ENCODE results near the gene LYPD4.

LYPD4 gene

DNA sequence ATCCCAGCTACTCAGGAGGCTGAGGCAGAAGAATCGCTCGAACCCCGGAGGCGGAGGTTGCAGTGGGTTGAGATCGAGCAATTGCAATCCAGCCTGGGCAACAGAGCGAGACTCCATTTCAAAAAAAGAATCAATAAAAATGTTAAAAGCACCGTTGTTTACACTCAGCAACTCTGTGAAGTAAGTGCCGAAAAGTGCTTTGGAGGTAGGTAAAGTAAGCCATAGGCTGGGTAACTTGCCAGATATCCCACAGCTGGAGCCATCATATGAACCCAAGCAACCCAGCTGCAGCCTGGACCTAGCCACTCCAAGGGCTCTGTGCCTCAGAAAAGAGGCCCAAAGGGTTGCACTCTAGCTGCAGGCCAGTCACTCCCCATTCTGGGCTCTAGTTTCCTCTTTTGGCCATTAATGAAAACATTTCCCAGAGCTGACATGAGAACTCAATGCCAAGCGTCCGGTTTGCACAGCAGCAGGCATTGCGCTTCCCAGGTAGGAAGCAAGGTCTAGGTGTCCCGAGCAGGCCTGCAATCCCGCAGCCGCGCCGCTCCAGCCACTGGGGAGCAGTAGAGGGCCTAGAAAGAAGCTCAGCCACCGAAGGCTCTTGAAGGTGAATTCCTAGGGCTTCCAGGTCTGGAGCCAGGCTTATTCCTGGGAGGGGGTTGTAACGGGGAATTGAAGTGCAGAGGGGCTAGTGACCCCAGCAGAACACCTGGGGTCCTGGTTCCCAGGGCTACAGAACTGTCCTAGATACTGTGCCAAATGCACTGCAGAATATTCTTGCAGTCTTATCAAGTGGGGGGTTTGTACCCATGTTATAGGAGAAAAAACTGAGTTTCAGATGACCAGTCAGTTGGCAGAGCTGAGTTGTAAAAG, 28.5 kb upstream of the LYPD4 start:
- no peak for DNase-seq (ENCODE audit: low spot score)

DNA sequence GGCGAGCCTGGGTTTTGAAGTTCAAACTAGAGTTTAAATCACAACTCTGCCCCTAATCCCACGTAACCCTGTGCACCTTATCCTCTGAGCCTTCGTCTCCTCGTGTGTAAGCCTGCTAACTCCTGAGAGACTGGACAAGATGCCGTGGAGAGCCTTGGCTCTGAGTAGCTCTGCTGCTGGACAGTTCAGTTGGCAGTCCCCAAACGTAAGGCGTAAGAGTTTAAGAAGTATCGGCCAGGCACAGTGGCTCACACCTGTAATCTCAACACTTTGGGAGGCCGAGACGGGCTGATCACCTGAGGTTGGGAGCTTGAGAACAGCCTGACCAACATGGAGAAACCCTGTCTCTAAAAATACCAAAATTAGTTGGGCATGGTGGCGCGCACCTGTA, 27.9 kb upstream of the LYPD4 start:
- no peak for DNase-seq (ENCODE audit: low spot score)

DNA sequence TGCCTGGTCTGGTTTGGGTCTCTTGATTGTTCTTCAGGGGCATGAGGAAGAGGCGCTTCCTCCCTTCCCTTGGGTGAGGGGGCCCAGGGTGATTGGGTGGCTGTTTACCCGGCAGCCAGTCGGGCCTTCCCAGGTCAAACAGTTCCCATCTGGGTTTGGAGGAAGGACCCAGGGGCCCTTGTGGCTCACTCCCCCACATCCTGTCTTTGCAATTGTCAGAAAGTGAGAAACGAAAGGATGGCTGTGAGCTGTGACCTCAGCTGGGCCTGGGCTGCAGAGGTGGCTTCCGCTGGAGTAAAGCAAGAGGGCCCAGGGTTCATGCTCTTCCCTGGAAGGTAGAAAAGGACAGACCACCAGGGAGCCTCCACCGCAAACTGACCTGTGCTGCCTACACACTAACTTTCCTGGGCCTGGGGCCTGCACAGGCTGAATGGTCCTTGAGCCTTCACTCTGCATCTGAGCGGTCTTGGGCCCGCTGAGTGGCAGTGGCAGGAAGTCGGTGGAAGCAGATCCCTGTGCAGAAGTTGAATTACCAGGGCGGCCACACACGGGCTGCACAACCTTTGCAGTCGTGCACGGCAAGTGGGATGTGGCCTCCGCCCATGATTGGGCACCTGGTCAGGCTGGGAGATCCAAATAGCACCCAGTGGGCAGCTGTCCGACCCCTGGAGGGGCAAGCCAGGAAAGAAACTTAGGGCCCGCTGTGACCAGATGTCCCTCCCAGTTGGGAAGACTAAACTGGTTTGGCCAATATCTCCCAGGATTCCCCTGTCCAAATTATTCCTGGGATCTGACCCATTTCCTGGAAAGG, 27.3 kb upstream of the LYPD4 start:
- DNase-seq (ENCODE audit: low spot score) = no peak

DNA sequence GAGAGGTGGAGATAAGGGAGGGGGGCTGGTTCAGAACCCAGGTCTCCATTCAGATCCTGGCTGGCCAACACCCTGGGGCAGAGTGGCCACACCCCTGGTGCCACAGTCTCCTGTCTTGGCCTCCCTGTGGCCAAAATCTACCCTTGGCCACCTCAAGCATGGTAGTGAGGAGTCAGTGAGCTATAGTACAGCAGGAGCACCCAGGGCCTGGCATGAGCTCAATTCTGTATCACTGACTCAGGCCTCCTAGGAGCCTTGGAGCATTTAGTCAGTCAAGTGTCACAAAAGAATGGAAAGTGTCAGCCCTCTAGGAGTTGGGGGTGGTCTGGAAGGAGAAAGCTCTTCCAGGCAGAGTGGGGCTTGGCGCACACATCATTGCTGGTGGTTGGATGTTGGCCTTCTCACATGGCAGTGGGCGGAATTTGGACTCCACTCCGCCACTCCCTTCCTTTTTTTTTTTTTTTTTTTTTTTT, 26.0 kb upstream of the LYPD4 start:
- DNase-seq (ENCODE audit: low spot score) = no peak

DNA sequence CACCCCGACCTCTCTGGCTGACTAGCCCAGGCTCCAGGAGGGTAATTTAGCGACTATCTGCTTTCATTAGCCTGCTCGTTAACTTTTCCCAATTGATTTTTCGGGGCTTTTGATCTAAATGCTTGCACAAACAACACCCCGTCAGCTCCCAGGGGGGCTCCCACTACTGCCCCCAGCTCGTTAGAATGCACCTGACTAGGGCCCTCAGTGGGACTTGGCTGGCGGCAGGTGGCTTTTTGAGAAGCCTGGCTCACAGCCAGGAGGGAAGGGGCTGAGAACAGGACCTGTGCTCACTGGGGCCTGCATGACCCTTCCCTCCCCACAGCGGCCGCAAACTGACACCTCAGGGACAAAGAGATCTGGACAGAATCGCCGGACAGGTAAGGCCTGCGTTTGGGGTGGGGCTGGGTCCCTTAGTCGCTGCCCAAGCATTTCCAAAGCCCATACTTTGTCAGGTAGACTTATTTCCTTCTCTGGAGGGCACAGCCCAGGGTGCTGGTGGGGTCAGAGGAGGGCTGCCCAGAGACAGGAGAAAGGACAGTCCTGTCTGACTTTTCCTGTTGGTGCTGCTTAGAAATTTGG, 25.0 kb upstream of the LYPD4 start:
- DNase-seq (ENCODE audit: low spot score) = no peak

DNA sequence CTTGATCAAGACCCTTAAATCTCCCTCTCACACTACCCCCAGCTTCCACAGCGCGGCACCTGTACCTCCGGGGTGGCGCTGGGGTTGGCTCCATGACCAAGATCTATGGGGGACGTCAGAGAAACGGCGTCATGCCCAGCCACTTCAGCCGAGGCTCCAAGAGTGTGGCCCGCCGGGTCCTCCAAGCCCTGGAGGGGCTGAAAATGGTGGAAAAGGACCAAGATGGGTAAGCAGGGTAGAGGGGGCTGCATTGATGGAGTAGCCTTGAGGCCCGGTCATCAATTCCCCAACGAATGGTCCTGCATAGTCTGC, 24.5 kb upstream of the LYPD4 start:
- DNase-seq (ENCODE audit: low spot score) = no peak

DNA sequence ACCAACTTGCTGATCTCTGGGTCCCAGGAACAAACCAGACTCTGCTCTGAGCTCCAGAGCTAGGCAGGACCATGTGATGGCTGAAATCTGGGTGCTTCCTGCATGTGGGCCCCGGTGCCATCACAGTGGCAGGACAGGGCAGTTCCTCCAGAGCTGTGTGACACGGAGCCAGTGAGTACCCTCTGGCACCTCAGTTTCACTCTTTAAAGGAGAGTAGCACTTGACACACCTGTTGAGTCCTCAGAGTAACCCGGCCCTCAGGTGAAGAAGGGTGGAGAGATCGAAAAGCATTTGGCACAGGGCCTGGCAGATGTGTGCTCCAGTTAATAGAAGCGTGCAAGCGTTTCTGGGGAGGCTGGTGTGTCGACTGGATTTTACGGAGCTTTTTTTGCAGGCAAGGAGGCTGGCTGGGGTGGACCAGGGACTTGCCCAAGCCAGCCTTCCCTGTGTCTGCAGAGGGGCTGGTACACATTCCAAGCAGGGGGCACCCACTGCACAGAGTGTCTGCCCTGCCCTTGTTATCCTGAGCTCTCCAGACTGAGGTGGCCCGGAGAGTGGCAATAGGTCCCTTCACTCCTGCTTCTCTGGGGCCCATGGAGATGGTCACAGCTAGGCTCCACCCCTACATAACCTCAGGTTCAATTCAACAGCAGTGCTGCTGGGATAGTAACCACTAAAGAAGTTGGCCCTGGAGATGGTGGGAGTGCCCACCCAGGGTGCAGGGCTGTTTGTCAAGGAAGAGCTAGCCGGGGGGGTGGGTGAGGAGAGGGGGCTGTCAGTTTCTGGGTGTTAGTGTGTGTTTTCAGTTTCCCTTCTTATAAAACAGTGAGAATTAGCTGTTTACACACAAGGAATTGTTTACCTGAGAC, 23.9 kb upstream of the LYPD4 start:
- no peak for DNase-seq (ENCODE audit: low spot score)

DNA sequence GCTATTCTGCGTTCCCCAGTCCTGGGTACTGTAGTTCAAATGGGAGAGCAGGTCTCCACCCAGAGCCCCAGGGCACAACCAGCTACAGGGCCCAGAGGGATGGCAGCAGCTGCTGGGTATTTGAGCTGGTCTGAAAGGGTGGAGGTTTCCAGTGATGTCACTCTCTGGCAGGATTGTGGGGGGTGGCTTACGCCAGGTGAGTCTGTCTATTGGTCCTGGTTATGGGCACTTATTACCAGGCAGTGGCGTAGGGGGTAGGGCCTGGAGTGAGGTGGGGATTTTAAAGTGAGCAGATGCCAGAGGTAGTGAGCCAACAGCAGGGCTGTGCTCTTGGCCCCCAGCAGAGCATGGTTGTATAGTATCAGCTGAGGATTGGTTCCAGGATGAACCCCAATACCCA, 21.8 kb upstream of the LYPD4 start:
- no peak for DNase-seq (ENCODE audit: low spot score)

DNA sequence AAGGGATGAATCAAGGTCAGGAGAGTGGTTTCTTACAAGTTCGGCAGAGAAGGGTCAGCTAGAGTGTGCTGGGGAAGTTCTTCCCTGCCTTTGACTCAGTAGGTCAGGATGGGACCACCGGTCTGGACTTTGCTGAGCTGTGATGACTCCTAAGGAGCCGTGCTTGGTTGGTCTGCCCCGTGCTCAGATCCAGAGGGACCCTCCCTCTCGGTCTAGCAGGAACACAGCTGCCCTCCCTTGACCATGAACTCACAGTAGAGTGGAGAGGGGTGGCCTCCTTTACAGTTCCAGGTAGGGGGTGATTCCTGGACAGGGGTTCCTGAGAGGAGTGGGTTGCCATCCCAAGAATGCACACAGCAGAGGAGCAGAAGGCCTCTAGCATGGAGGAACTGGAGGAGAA, 19.9 kb upstream of the LYPD4 start:
- DNase-seq (ENCODE audit: low spot score) = no peak

DNA sequence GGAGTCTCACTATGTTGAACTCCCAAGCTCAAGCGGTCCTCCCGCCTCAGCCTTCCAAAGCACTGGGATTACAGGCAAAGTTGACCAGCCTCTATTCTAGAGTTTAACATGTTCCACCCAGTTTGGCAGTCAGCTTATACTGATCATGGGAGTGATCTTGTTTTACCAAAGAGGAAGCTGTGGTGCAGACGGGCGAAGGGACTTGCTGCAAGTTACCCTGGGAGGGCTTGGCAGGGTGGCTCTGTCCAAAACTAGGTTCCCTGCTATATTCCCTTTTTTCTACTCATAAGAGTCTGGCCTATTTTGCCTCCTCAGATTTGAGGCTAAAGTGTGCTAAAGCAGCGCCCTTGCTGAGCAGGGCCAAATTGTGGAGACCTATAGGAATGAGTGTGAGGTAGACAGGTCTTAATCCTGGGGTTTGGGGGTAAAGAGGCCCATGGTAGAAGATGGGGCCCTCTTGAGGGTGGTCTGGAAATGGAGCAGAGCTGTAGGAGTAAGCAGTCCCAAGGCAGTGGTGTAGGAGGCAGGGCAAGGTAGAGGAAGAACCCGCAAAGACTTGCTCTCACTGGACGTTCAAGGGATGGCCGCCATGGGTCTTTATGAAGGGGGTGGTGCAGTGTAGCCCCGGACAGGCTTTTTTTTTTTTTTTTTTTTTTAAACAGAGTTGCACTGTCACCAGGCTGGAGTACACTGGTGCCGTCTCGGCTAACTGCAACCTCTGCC, 18.9 kb upstream of the LYPD4 start:
- no peak for DNase-seq (ENCODE audit: low spot score)

DNA sequence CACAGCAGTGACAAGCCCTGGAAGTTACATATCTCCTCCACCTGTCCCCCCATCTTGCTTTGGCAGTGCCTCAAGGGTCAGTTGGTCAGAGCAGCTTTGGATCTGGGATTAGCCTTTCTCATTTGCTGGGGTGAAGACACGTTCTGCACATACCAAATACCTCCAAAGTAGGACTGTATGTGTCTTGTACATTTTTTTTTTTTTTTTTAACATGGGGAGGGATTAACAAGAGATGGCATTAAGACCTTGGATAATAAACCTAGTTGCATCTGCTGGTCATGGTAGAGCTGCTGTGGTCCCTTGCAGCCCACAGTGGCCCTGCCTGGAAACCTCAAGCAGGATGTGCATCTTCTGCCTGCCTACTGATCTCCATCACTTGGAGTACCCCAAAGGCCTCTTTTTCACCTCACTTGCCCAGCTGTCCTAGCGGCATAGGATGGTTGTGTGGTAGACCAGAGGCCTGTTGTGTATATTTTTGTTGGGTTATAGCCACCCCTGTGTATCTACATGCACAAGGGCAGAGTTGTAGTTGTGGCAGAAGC, 18.0 kb upstream of the LYPD4 start:
- no peak for DNase-seq (ENCODE audit: low spot score)

DNA sequence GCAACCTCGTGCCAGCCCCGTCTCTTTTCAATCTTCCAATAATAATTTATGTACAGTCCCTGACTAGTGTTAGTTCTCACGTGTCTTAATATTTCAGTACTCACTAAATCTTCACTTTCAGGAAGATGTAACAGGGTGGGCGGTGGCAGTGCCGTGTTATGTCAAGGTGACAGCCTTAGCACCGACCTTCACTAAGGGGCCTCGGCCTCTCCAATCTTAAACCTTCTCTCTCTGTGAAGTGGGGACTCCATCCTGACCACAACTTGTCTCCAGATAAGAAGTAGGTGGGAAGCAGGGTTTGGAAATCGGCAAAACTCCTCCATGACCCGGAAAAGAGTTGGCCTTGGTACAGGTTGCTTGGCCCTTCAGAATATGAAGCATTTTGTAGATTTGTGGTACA, 17.4 kb upstream of the LYPD4 start:
- no peak for DNase-seq (ENCODE audit: low spot score)

DNA sequence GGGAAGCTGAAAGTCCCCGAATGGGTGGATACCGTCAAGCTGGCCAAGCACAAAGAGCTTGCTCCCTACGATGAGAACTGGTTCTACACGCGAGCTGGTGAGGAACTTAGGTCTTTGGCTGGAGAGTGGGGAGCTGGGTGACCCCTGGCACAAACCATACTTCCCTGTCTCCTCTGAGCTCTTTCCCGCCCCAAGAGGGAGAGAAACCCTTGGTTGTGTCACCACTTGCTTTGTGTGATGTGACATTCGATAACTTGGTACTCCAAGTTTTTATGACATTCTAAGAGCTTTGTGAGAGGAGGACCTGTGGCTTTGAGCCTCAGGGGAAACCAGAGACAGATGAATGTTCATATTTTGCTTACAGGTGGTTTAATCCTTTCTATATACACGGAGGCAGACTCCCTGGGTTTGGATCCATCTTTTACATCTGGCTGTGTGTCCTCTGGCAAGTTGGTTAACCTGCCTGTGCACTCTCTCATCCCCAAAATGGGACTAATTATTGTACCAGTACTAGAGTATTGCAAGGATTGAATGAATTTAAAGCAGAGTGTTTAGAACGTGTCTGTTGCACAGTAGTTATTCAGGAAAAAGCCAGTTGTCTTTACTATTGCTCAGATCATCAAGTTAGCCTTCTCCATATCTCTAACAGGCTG, 16.8 kb upstream of the LYPD4 start:
- DNase-seq (ENCODE audit: low spot score) = no peak

DNA sequence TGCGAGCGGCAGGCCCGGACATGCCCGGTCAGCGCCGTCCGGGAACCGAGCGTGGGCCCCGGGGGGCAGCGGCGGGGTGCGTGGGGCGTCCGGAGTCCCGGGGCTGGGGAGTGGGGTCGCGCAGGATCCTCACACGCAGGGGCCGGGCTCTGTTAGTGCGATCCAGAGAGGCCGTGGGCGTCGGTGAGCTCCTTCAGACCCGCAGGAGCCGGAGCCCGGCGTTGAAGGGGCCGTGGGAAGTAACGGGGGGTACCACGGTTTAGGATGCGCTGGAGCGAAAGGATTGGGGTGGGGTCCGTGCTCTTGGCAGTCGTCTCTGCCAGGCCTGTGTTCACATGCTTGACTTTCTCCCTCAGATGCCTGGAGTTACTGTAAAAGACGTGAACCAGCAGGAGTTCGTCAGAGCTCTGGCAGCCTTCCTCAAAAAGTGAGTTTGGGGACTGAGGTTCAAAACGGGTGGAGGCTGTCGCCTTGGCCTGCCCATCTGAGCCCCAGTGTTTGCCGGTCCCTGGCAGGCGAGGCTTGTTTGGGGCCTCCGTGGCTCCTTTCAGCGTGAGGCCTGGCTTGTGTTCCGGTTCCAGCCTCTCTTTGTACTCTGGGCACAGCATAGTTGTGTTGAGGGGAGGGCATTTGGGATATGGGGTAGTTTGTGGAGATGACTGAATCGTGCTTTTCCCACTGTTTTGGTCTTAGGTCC, 16.1 kb upstream of the LYPD4 start:
- no peak for DNase-seq (ENCODE audit: low spot score)

DNA sequence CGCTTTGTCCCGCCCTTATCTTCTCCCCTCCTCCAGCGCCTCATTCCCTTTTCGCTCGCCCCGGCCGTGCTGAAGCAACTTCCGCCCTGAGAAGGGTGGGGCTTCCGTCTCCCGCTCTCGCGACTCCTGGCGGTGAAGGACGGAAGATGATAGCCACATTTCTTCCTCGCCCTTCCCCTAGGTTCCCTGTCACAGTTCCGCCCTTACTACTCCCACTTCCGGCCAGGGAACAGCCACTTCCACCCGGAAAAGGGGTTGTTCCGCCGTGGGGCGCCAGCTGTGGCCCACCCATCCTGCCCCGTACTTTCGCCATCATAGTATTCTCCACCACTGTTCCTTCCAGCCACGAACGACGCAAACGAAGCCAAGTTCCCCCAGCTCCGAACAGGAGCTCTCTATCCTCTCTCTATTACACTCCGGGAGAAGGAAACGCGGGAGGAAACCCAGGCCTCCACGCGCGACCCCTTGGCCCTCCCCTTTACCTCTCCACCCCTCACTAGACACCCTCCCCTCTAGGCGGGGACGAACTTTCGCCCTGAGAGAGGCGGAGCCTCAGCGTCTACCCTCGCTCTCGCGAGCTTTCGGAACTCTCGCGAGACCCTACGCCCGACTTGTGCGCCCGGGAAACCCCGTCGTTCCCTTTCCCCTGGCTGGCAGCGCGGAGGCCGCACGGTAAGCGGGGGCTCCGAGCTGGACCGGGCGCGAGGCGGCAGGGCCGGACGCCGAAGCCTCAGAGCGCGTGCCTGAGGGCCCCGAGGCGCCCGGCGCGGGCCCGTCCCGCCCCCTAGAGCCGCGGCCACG, 15.3 kb upstream of the LYPD4 start, which contains the start of gene RPS19:
Gene RPS19, plus strand, starts transcription at position 638 of the 801 bp plus-strand sequence. CDS start 520 bp downstream, outside the sequence.
- DNase-seq (ENCODE audit: low spot score) = peak; percentile 99

DNA sequence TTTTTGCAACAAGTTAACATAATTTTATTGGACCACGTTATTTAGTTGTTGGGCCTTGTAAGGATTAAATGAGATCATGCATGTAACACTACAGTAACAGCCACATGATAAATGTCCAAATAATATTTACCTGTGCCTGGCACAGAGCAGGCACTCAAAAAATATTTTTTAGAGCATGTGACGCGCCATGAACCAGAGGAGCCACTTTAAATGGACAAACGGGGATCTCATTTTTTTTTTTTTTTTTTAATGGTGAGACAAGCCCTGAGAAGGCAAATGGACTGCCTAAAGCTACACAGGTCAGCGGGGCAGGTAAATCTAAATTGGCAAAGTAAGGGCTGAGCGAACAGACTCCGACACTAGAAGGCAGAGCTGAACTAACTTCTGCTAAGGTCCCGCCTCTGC, 14.7 kb upstream of the LYPD4 start:
- DNase-seq (ENCODE audit: low spot score) = no peak

DNA sequence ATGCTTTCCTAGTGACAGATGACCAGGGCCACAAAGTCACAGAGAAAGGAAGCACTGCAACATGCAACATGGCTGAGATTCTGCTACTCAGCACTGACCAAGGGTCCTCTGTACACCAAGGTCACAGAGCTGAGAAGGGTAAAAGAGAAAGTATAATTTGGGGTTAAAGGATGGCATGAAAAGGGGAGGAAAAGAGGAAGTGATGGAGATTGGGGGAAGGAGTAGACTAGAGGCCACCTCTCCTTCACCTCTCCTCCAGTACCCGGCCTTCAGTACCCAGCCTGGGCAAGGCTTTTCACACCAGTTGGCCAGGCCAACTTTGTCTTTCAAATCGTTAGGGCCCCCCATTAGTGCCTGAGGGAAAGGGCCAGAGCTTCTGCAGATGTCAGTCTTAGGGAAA, 9.3 kb upstream of the LYPD4 start:
- no peak for DNase-seq (ENCODE audit: low spot score)

DNA sequence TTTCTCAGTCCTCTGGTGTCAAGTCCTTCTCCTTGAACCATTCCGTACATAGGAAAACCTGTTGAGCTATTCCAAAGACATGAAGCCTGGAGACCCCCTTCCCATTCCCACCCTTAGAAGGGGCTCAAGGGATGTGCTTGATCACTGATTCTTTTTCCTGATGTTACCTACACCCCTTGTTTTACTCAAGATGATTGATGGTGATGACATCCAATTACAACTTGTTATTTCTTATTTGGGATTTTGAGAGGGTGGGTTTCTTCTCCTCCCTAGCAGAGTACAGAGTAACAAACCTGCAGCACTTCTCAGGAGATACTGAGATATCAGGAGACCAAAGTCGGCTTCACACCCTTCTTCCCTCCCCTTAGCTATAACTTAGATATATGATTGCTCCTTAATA, 8.9 kb upstream of the LYPD4 start:
- DNase-seq (ENCODE audit: low spot score) = no peak

DNA sequence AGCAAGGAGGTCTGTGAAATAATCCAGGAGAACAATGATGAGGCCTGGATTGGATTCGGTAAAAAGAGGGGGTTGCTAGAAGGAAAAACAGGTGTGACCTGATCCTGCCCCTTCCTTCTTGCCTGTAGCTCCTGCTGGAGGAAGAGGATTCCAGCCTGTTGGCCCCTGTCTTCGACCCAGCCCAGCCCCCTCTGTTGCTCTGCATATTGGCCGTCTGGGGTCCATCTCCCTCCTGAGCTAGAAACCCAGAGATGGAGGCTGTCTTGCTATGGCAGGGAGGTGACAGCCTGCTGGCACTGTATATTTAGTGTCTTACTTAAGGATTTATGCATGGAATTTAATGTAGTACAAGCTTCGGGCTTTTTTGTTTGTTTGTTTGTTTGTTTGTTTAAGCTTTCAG, 7.0 kb upstream of the LYPD4 start:
- DNase-seq (ENCODE audit: low spot score) = no peak

Measured in COLO829 (cell line).